ENCODE measurements around the gene CLN5. TPM values are rescaled to one million over a fixed set of nuclear protein-coding genes. Genes with fewer than 3 reads are reported as not detected.

CLN5 gene
- total and polyA plus RNA-seq, 2 donors from 2014 or later, result 59.5 to 80.8 TPM

GRCh38 chr13:76969488-76970365, 22.2 kb upstream of the CLN5 start:
- Histone ChIP-seq H3K9me3 (ENCODE audit: control insufficient read depth in 2 of 3, insufficient read depth in 1 of 3, low read length in 3 of 3) (no peaks in the 10 kb centered on the region), H3K4me1 (ENCODE audit: control insufficient read depth in 2 of 3, insufficient read depth in 2 of 3, low read depth in 1 of 3, low read length in 3 of 3) (peaks cover 0 to 6% (median 5%) of the 10 kb centered on the region in 3 donors), H3K36me3 (ENCODE audit: control insufficient read depth in 2 of 3, insufficient read depth in 3 of 3, low read length in 3 of 3) (no peaks in the 10 kb centered on the region), H3K9ac (ENCODE audit: low read length in 3 of 3) (no peak overlapping the region), H3K27me3 (ENCODE audit: control insufficient read depth, insufficient read depth, low read length) (no peaks in the 10 kb centered on the region), H3K4me3 (ENCODE audit: low read length in 3 of 3) (no peak overlapping the region), H3K27ac (ENCODE audit: low read depth in 2 of 2, low read length in 2 of 2) (no peak overlapping the region)
- DNase-seq, result no peak
- TF ChIP-seq CTCF (IDR thresholded peaks at IDR 0.05; ENCODE audit: borderline replicate concordance, extremely low read depth, insufficient read depth), result no peak
- no peak for FAIRE-seq
- intact Hi-C loops (cut with DNase I), result no loop called here

- TF ChIP-seq CTCF (IDR thresholded peaks at IDR 0.05; ENCODE audit: borderline replicate concordance, extremely low read depth, insufficient read depth), result no peak
- Histone ChIP-seq H3K9me3 (ENCODE audit: control insufficient read depth in 2 of 3, insufficient read depth in 1 of 3, low read length in 3 of 3) (no peaks in the 10 kb centered on the region), H3K36me3 (ENCODE audit: control insufficient read depth in 2 of 3, insufficient read depth in 3 of 3, low read length in 3 of 3) (no peaks in the 10 kb centered on the region), H3K9ac (ENCODE audit: low read length in 3 of 3) (no peak overlapping the region), H3K4me3 (ENCODE audit: low read length in 3 of 3) (no peak overlapping the region), H3K4me1 (ENCODE audit: control insufficient read depth in 2 of 3, insufficient read depth in 2 of 3, low read depth in 1 of 3, low read length in 3 of 3) (peaks cover 0 to under 1% (median 0%) of the 10 kb centered on the region in 3 donors), H3K27ac (ENCODE audit: low read depth in 2 of 2, low read length in 2 of 2) (no peak overlapping the region), H3K27me3 (ENCODE audit: control insufficient read depth, insufficient read depth, low read length) (no peaks in the 10 kb centered on the region)
- FAIRE-seq (no peak), DNase-seq (no peak)
- intact Hi-C loops (cut with DNase I), result no loop called here
Observed at GRCh38 chr13:76971215-76971614, 20.7 kb upstream of the CLN5 start.

- FAIRE-seq, result no peak
- Histone ChIP-seq H3K9me3 (ENCODE audit: control insufficient read depth in 2 of 3, insufficient read depth in 1 of 3, low read length in 3 of 3) (no peaks in the 10 kb centered on the region), H3K27ac (ENCODE audit: low read depth in 2 of 2, low read length in 2 of 2) (no peak overlapping the region), H3K36me3 (ENCODE audit: control insufficient read depth in 2 of 3, insufficient read depth in 3 of 3, low read length in 3 of 3) (no peaks in the 10 kb centered on the region), H3K4me3 (ENCODE audit: low read length in 3 of 3) (no peak overlapping the region), H3K4me1 (ENCODE audit: control insufficient read depth in 2 of 3, insufficient read depth in 2 of 3, low read depth in 1 of 3, low read length in 3 of 3) (no peaks in the 10 kb centered on the region), H3K9ac (ENCODE audit: low read length in 3 of 3) (no peak overlapping the region), H3K27me3 (ENCODE audit: control insufficient read depth, insufficient read depth, low read length) (no peaks in the 10 kb centered on the region)
- DNase-seq, result no peak
- intact Hi-C loops (cut with DNase I), result no loop called here
- TF ChIP-seq CTCF (IDR thresholded peaks at IDR 0.05; ENCODE audit: borderline replicate concordance, extremely low read depth, insufficient read depth), result no peak
Observed at GRCh38 chr13:76971851-76972829, 19.7 kb upstream of the CLN5 start.
